Cardiac muscle cell (in vitro differentiated cells and primary cell): Measurements from ENCODE around the gene NEO1. TPM values are rescaled to one million over a fixed set of nuclear protein-coding genes. Genes with fewer than 3 reads are reported as not detected.

Experiments used
- DNase-seq, 2 donors: peaks; one replicate each; pipeline versions ENCODE4 v3.0.0 to v3.0.0-alpha.2; 2010 to 2017; ENCODE audit warnings: low read depth in 1 of 2, low spot score in 1 of 2
- H3K27ac ChIP-seq: fragments of 200-600 bp; sonication (generic); 2 replicates; pipeline ENCODE4 v1.5.1; 2016
- H3K27me3 ChIP-seq: fragments of 200-600 bp; sonication (generic); 2 replicates; pipeline ENCODE4 v1.6.0; 2016; ENCODE audit warnings: control low read depth
- H3K36me3 ChIP-seq: fragments of 200-600 bp; sonication (generic); 2 replicates; pipeline ENCODE4 v1.5.1; 2016; ENCODE audit warnings: control low read depth
- H3K4me1 ChIP-seq: fragments of 200-600 bp; sonication (generic); 2 replicates; pipeline ENCODE4 v1.8.1; 2017; ENCODE audit warnings: low read depth, mild to moderate bottlenecking, mixed run types
- H3K4me3 ChIP-seq: fragments of 200-600 bp; sonication (generic); 2 replicates; pipeline ENCODE4 v1.5.1; 2016; ENCODE audit warnings: mild to moderate bottlenecking
- H3K9me3 ChIP-seq: fragments of 200-600 bp; sonication (generic); 2 replicates; pipeline ENCODE4 v1.5.1; 2017; ENCODE audit warnings: low read depth, mild to moderate bottlenecking, control low read depth
- polyA plus RNA-seq: library from polyadenylated mRNA; unstranded; fragments of >200 nt; fragmentation: Nextera tagmentation; extraction: Ambion mirVana; gene quantifications from 2 replicates; pipeline ENCODE4 v1.2.1, GENCODE V29; 2016
- total RNA-seq: library from RNA; depleted of rRNA; stranded (reverse); fragments of >200 nt; gene quantifications from 2 replicates; pipeline ENCODE4 v1.2.3, GENCODE V29; 2016
- TF ChIP-seq, protein P1 (sequence below): IDR thresholded peaks from 2 replicates; pipeline ENCODE4 v1.5.1; 2012; ENCODE audit warnings: low read depth, mild to moderate bottlenecking, low read length

NEO1 gene
- total and polyA plus RNA-seq, 2 experiments from 2014 or later, result 12.9 to 37.4 TPM

DNA sequence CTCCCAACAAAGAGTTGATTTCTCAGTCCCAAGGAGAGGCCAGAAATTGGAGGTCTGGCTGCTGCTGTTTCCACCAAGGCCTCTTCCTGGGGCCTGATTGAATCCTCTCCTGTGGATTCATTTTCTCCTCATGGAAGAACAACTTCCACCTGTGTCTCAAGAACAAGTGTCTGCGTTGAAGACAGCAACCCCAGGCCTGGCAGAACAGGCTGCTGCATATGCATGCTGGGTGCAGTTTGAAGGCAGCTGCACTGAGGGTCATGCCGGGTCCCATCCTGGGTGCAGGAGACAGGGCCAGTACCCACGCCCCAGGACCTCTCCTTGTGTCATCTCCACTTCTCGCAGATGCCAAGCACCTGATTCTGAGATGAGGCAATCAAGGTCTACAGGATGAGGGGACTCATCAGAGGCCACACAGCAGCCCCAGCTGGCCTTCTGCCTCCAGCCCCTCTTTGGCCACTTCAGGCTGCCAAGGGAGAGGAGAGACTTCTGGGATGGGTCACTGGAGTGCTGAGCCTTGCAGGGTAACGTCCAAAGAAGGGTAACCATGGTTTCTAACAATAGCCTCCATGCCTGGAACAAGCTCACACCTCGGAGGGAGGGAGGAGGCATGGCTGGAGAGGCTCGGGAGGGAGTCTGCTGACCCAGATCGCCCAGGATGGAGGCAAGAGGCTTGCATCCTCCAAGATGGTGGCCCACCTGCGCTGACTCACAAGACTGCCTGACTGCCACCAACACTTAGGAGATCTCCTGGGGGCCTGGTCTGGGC lies 286.5 kb downstream of the NEO1 start:
- TF ChIP-seq, protein P1, sequence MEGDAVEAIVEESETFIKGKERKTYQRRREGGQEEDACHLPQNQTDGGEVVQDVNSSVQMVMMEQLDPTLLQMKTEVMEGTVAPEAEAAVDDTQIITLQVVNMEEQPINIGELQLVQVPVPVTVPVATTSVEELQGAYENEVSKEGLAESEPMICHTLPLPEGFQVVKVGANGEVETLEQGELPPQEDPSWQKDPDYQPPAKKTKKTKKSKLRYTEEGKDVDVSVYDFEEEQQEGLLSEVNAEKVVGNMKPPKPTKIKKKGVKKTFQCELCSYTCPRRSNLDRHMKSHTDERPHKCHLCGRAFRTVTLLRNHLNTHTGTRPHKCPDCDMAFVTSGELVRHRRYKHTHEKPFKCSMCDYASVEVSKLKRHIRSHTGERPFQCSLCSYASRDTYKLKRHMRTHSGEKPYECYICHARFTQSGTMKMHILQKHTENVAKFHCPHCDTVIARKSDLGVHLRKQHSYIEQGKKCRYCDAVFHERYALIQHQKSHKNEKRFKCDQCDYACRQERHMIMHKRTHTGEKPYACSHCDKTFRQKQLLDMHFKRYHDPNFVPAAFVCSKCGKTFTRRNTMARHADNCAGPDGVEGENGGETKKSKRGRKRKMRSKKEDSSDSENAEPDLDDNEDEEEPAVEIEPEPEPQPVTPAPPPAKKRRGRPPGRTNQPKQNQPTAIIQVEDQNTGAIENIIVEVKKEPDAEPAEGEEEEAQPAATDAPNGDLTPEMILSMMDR, result no peak
- no peak overlapping the region for H3K4me3 ChIP-seq
- no peaks in the 10 kb centered on the region for H3K9me3 ChIP-seq
- H3K4me1 ChIP-seq, result peaks cover 22% of the 10 kb centered on the region
- H3K27ac ChIP-seq, result peak overlapping the region; percentile 30
- no peak for DNase-seq
- no peaks in the 10 kb centered on the region for H3K27me3 ChIP-seq
- peaks cover 76% of the 10 kb centered on the region for H3K36me3 ChIP-seq

DNA sequence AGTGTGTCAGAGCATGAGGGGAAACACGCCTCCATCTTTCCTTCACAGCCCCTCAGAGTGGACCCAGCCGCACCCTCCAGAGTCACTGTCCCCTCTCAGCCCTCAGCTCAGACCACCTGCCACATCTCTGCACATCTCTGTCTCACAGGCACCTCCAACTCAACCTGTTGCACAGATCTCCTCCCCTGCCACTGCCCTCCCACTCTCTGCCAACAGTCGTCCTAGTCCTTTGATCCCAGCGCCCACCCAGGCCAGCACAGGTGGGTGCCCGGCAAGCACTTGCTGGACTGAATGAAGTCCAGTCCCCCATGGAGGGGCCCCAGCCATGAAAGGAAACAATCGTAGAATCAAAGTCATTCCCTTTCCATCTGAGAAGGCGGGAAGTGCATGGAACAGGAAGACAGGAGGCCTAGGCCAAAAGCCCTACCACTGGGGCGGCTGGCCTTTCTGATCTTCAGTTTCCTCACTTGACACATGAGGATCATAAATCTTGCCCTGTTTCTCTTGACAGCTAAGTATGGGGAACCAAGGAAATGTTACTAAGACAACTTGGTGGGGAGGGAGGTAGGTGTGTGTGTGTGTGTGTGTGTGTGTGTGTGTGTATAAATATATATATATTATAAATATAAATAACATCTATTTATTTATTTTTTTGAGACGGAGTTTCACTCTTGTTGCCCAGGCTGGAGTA lies 288.4 kb downstream of the NEO1 start:
- H3K27ac ChIP-seq, result peak overlapping the region; percentile 40
- no peak overlapping the region for H3K4me3 ChIP-seq
- no peaks in the 10 kb centered on the region for H3K9me3 ChIP-seq
- peaks cover 63% of the 10 kb centered on the region for H3K36me3 ChIP-seq
- TF ChIP-seq, protein P1, result no peak
- H3K27me3 ChIP-seq, result no peaks in the 10 kb centered on the region
- no peak for DNase-seq
- H3K4me1 ChIP-seq, result peaks cover 28% of the 10 kb centered on the region

DNA sequence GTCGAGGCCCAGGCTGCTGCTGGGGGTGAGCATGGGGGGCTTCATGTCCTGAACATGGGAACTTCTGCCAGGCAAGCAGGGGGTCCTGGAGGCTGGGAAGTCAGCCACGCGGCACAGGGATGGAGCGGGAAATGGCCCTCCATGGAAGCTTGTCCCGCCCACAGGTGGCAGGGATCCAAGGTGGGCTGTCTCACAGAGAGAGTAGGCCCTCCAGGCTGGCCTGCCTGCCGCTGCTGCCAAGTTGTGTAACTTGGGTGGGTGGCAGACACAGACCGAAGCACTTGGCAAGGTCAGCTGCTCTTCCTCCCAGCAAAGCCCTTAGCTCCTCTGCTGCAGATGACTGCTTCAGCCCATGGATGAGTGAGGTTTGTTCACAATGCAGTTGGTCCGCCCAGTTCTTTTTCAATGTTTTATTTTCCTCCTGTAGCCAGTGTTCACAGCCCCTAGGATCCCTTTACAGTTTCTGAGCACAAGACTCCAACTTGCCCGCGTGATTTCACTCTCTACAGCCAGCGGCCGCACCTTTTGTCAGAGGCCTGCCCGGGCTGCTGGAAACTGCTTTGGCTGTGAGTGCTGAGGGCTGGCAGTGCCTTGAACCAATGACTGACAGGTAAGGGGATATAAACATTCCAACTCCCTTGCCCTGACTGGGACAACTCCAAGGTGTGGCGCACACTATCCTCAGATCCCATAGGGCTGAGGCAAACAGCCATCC lies 289.8 kb downstream of the NEO1 start:
- Histone ChIP-seq H3K4me1 (peaks cover 32% of the 10 kb centered on the region), H3K4me3 (no peak overlapping the region), H3K27ac (peak overlapping the region; percentile 42), H3K9me3 (no peaks in the 10 kb centered on the region), H3K36me3 (peaks cover 55% of the 10 kb centered on the region), H3K27me3 (no peaks in the 10 kb centered on the region)
- TF ChIP-seq, protein P1, result no peak
- DNase-seq, result peak in 1 of 2 donors; percentile 31

DNA sequence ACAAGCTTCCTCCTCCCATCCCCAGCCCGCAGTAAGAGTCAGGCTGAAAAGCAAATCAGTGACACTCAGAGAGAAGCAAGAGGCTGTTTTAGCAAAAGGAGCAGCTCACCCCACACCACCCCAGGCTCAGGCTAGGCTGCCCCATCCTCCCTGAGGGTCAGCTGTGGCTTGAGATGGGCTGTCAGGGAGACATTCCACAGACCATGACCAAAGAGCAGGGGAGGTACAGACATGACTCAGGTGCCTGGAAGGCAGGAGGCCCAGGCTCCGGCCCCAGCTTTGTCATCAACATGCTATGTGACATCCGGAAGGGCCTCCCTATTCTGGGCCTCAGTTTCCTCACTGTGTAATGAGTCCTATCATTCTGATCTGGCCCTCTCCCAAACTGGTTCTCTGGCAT lies 291.8 kb downstream of the NEO1 start:
- peaks cover 31% of the 10 kb centered on the region for H3K4me1 ChIP-seq
- H3K4me3 ChIP-seq, result no peak overlapping the region
- TF ChIP-seq, protein P1, result no peak
- peaks cover 39% of the 10 kb centered on the region for H3K36me3 ChIP-seq
- peak overlapping the region; percentile 66 for H3K27ac ChIP-seq
- no peaks in the 10 kb centered on the region for H3K9me3 ChIP-seq
- H3K27me3 ChIP-seq, result no peaks in the 10 kb centered on the region
- no peak for DNase-seq

DNA sequence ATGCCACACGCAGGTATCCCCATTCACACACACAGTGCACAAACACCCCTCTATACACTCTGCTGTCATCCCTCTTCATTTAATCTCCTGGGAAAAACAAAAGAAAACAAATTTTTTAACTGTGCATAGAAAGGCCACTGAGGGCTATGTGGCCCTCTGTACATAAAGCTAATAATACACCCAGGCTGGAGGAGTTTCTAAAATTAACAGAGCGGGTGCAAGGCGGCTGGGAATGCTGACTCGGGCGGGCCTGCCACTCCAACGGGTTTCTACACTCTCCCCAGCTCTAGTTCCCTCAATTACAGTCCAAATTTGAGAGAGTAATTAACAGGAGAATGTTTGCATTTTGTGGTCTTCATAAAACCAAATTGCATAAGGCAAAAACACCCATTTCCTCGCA lies 293.4 kb downstream of the NEO1 start:
- peak overlapping the region; percentile 66 for H3K27ac ChIP-seq
- H3K36me3 ChIP-seq, result peaks cover 28% of the 10 kb centered on the region
- H3K4me1 ChIP-seq, result peaks cover 31% of the 10 kb centered on the region
- no peaks in the 10 kb centered on the region for H3K9me3 ChIP-seq
- no peaks in the 10 kb centered on the region for H3K27me3 ChIP-seq
- TF ChIP-seq, protein P1, result no peak
- no peak overlapping the region for H3K4me3 ChIP-seq
- DNase-seq, result no peak
